Stimulated activated CD8-positive, alpha-beta memory T cell treated with anti-CD3 and anti-CD28 coated beads, Interleukin-4, amount 100 ng/mL, for 4 hours (primary cell): ENCODE measurements around the gene ZNF576.
"Not testable (repeated sequence)": the region's sequence is repeated elsewhere in the genome, so short reads cannot be mapped to it uniquely, and the experiment has no call there.

Experiments used
- DNase-seq, 2 donors: peaks; one replicate each; pipeline ENCODE4 v3.0.0-alpha.2; 2020; ENCODE audit warnings: low read depth in 2 of 2, low spot score in 1 of 2

The ZNF576 gene

GRCh38 chr19:43649514-43649913 is 53.1 kb downstream of the ZNF576 start:
- DNase-seq, result no peak

DNA sequence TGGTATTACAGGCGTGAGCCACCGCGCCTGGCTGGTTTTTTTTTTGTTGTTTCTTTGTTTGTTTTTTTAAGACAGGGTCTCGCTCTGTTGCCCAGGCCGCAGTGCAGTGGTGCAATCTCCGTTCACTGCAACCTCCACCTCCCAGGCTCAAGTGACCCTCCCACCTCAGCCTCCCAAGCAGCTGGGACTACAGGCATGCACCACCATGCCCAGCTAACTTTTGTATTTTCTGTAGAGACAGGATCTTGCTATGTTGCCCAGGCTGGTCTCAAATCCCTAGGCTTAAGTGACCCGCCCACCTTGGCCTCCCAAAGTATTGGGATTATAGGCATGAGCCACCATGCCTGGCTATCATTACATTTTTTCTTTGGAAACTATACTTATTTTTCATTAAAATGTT is 53.9 kb downstream of the ZNF576 start:
- DNase-seq, result not testable (repeated sequence)
